Transverse colon (tissue), 4 donors: ENCODE measurements around the gene RBCK1. TPM values are rescaled to one million over a fixed set of nuclear protein-coding genes. Genes with fewer than 3 reads are reported as not detected.

Experiments
- DNase-seq: peaks from one replicate; pipeline ENCODE4 v3.0.0-alpha.2; 2019
- H3K27ac ChIP-seq, 4 donors: fragments of 200-600 bp; sonication (generic); 2 replicates each; pipeline ENCODE4 v1.5.1; 2016 to 2018; ENCODE audit warnings: inconsistent platforms in 4 of 4
- H3K27me3 ChIP-seq: fragments of 200-600 bp; sonication (generic); 2 replicates; pipeline ENCODE4 v1.5.1; 2017; ENCODE audit warnings: inconsistent platforms
- H3K36me3 ChIP-seq, 4 donors: fragments of 200-600 bp; sonication (generic); 2 replicates each; pipeline ENCODE4 v1.5.1; 2017 to 2019; ENCODE audit warnings: inconsistent platforms in 4 of 4
- H3K4me1 ChIP-seq, 4 donors: fragments of 200-600 bp; sonication (generic); 2 replicates each; pipeline ENCODE4 v1.5.1; 2017 to 2020; ENCODE audit warnings: inconsistent platforms in 4 of 4
- H3K4me3 ChIP-seq, 4 donors: fragments of 200-600 bp; sonication (generic); 1 replicate in 1 of 4; 2 replicates in 3 of 4; pipeline versions ENCODE4 v1.5.1 to v1.6.1; 2017 to 2019; ENCODE audit warnings: inconsistent platforms in 4 of 4
- H3K9me3 ChIP-seq, 2 donors: fragments of 200-600 bp; sonication (generic); 2 replicates each; pipeline ENCODE4 v1.5.1; 2017 to 2019; ENCODE audit warnings: inconsistent platforms in 2 of 2
- CTCF ChIP-seq, 5 experiments: fragments of 200-600 bp in 3 of 5; fragments of 450-650 bp in 2 of 5; sonication (generic) in 3 of 5; IDR thresholded peaks; 1 replicate in 2 of 5; 2 replicates in 3 of 5; pipeline ENCODE4 v1.5.1; 2016 to 2017; ENCODE audit warnings: antibody characterized with exemption in 5 of 5, inconsistent platforms in 3 of 5, mild to moderate bottlenecking in 2 of 5, moderate library complexity in 1 of 5
- EP300 ChIP-seq: sonication (generic); formaldehyde crosslinking; IDR thresholded peaks from one replicate; pipeline ENCODE4 v1.6.1; 2017; ENCODE audit warnings: antibody characterized with exemption, low read depth
- POLR2A ChIP-seq: fragments of 450-650 bp; IDR thresholded peaks from one replicate; pipeline ENCODE4 v1.6.1; 2016; ENCODE audit warnings: antibody characterized with exemption, mild to moderate bottlenecking, moderate library complexity
- POLR2AphosphoS5 ChIP-seq, 3 donors: sonication (generic); formaldehyde crosslinking; IDR thresholded peaks; one replicate each; pipeline ENCODE4 v1.6.1; 2016; ENCODE audit warnings: antibody characterized with exemption in 3 of 3
- WGBS, 2 donors: methylation state at CpG; one replicate each; pipeline ENCODE4 v1.1.5; 2018; ENCODE audit warnings: low coverage in 1 of 2; 5-methylcytosine and 5-hydroxymethylcytosine counted together
- in situ Hi-C, 4 donors: fragments of 200-750 bp; cut with MboI; loops; one replicate each; pipeline versions ENCODE4 v1.15.0 to v1.15.1; 2017; ENCODE audit warnings: low sequenced_read_pairs in 3 of 4, low pct_ligation_motif_present in 1 of 4, low pct_unique_long_range_greater_than_20kb in 1 of 4
- intact Hi-C: fragments of 100-400 bp; cut with DNase I; formaldehyde crosslinking; loops from one replicate; pipeline ENCODE4 v1.15.1; 2023; ENCODE audit warnings: low total_unique reads
- total RNA-seq, 4 donors: library from RNA; depleted of rRNA; stranded (reverse); fragments of >200 nt; gene quantifications; one replicate each; pipeline ENCODE4 v1.1.0, GENCODE V29; 2016

The RBCK1 gene
- total RNA-seq, 4 donors from 2014 or later, result 101 to 152 (median 110) TPM

- intact Hi-C loops, result no loop called here
- Histone ChIP-seq H3K27me3 (no peaks in the 10 kb centered on the region), H3K9me3 (no peaks in the 10 kb centered on the region), H3K4me1 (peaks cover 0 to 9% (median 5%) of the 10 kb centered on the region in 4 donors), H3K4me3 (no peak overlapping the region), H3K36me3 (peaks cover 0 to 14% (median 5%) of the 10 kb centered on the region in 4 donors), H3K27ac (no peak overlapping the region)
- no peak for TF ChIP-seq CTCF (IDR thresholded peaks at IDR 0.05)
- TF ChIP-seq POLR2A, result no peak
- TF ChIP-seq EP300, result no peak
- 63 to 96% methylated on average over 1 to 12 of the region's 12 CpGs for WGBS, 2 donors
- in situ Hi-C loops, result no loop called here
- DNase-seq, result no peak
These were observed 9.8 kb downstream of the RBCK1 start for GRCh38 chr20:417801-418342.

DNA sequence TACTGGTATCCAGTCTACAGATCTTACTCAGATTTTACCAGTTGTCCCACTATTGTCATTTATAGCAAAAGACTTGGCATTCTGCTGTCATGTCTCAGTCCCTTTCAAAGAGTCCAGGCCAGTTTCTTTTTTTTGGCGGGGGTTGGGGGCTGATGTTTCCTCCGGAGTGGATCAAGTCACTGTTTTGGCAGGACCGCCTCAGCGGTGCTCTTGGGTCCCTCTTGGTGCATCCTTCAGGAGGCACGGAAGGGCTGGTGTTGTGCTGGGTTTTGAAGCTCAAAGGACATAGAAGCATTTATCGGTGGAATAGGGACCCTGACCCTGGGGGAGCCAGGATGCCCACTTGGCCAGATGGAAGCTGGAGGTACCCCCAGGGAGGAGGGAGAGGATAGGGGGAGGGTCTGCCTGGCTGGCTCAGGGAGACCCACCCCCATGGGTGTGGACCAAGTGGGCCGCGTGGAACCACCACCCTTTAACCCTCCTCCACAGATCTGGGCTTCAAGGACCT, 10.8 kb downstream of the RBCK1 start:
- no peaks in the 10 kb centered on the region for H3K9me3 ChIP-seq
- no peak overlapping the region for H3K4me3 ChIP-seq
- intact Hi-C loops, result no loop called here
- no peaks in the 10 kb centered on the region for H3K27me3 ChIP-seq
- H3K4me1 ChIP-seq, result peaks cover 0 to 9% (median 5%) of the 10 kb centered on the region in 4 donors
- TF ChIP-seq EP300 (no peak), POLR2AphosphoS5 (IDR thresholded peaks at IDR 0.05) (no peak), CTCF (IDR thresholded peaks at IDR 0.05) (no peak), POLR2A (no peak)
- peak overlapping the region; percentile 28 to 78 (median 44) for H3K27ac ChIP-seq
- WGBS, 2 donors, result 40 to 83% methylated on average over 1 to 8 of the region's 8 CpGs
- H3K36me3 ChIP-seq, result peaks cover 0 to 16% (median 5%) of the 10 kb centered on the region in 4 donors
- in situ Hi-C loops, result no loop called here
- no peak for DNase-seq

- Histone ChIP-seq H3K27me3 (no peaks in the 10 kb centered on the region), H3K9me3 (no peaks in the 10 kb centered on the region), H3K36me3 (peaks cover 0 to 16% (median 5%) of the 10 kb centered on the region in 4 donors), H3K27ac (peak overlapping the region; percentile 28 to 78 (median 56)), H3K4me1 (peaks cover 0 to 9% (median 5%) of the 10 kb centered on the region in 4 donors), H3K4me3 (no peak overlapping the region)
- WGBS, 2 donors, result 44% methylated on average over 32 of the region's 32 CpGs; no CpG with 5 or more reads in 1 of the 2 donors
- in situ Hi-C loops, result no loop called here
- DNase-seq, result peak; percentile 91
- TF ChIP-seq EP300, result no peak
- TF ChIP-seq POLR2A, result no peak
- TF ChIP-seq CTCF (IDR thresholded peaks at IDR 0.05), result peak; percentile 9 to 79 (median 36)
- TF ChIP-seq POLR2AphosphoS5 (IDR thresholded peaks at IDR 0.05), result peak; percentile 36 to 46 (median 39)
- intact Hi-C loops, result no loop called here
These were observed 11.6 kb downstream of the RBCK1 start for GRCh38 chr20:419556-420165.

DNA sequence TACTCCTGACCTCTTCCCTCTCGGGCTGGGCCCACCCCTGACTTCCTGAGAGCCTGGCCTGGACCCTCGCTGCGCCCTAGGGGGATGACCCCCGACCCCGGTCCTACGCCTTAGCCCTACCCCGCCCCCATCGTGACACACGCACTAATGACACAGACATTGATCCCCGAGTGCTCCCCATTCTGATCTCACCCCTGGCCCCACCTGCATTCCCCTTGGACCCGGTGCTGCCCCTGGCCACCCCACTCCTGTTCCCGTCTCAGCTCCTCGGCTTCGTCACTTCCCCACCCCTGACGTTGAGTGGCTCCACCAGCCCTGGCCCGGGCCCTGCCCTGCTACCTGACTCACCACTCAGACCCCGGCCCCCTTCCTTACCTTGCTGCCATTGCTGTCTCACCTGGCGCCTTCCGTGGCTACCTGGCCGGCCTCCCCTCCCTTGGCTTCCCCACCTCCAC, 12.1 kb downstream of the RBCK1 start:
- TF ChIP-seq POLR2A (no peak), POLR2AphosphoS5 (IDR thresholded peaks at IDR 0.05) (no peak), EP300 (no peak)

More for the DNA sequence above, 12.1 kb downstream of the RBCK1 start:
- Histone ChIP-seq H3K27ac (peak overlapping the region; percentile 13 to 78 (median 56)), H3K27me3 (no peaks in the 10 kb centered on the region), H3K4me1 (peaks cover 0 to 9% (median 5%) of the 10 kb centered on the region in 4 donors), H3K4me3 (no peak overlapping the region), H3K9me3 (no peaks in the 10 kb centered on the region), H3K36me3 (peaks cover 0 to 16% (median 5%) of the 10 kb centered on the region in 4 donors)
- peak; percentile 57 for DNase-seq
- WGBS, 2 donors, result 63% methylated on average over 20 of the region's 20 CpGs; no CpG with 5 or more reads in 1 of the 2 donors
- intact Hi-C loops (no loop called here), in situ Hi-C loops (no loop called here)
